Astrocyte of the spinal cord (primary cell): ENCODE measurements around the gene TMEM132D.

Source experiments
- DNase-seq: peaks from one replicate; pipeline ENCODE4 v3.0.0; 2011; ENCODE audit warnings: low read depth, low spot score
- H3K4me3 ChIP-seq: 2 replicates; pipeline ENCODE4 v1.5.1; 2011; ENCODE audit warnings: low read depth, mild to moderate bottlenecking, low read length, moderate library complexity
- in situ Hi-C: cut with HindIII; loops from 2 replicates; pipeline ENCODE4 v1.10.0; 2017; ENCODE audit warnings: low sequenced_read_pairs
- TF ChIP-seq, protein P1 (sequence below): IDR thresholded peaks from 2 replicates; pipeline ENCODE4 v1.5.1; 2012; ENCODE audit warnings: low read depth, mild to moderate bottlenecking, low read length, inconsistent platforms

Gene TMEM132D

DNA sequence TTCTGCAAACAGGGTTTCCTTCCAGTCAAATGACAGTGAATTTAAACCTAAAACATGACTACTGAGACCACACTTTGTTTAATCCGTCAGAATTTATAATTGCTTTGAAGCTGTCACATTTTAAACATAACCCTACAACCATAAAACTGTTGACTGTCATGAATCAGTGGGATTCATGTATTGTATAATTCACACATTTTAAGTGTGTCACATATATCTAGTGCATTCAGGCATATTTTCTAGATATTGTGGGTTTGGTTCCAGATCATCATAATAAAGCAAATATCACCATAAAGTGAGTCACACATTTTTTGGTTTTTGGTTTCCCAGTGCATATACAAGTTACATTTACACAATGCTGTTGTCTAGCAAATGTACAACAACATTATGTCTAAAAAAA lies 304.4 kb downstream of the TMEM132D start:
- DNase-seq, result no peak
- TF ChIP-seq, protein P1, sequence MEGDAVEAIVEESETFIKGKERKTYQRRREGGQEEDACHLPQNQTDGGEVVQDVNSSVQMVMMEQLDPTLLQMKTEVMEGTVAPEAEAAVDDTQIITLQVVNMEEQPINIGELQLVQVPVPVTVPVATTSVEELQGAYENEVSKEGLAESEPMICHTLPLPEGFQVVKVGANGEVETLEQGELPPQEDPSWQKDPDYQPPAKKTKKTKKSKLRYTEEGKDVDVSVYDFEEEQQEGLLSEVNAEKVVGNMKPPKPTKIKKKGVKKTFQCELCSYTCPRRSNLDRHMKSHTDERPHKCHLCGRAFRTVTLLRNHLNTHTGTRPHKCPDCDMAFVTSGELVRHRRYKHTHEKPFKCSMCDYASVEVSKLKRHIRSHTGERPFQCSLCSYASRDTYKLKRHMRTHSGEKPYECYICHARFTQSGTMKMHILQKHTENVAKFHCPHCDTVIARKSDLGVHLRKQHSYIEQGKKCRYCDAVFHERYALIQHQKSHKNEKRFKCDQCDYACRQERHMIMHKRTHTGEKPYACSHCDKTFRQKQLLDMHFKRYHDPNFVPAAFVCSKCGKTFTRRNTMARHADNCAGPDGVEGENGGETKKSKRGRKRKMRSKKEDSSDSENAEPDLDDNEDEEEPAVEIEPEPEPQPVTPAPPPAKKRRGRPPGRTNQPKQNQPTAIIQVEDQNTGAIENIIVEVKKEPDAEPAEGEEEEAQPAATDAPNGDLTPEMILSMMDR, result no peak
- no peak overlapping the region for H3K4me3 ChIP-seq
- in situ Hi-C loops, result no loop called here

DNA sequence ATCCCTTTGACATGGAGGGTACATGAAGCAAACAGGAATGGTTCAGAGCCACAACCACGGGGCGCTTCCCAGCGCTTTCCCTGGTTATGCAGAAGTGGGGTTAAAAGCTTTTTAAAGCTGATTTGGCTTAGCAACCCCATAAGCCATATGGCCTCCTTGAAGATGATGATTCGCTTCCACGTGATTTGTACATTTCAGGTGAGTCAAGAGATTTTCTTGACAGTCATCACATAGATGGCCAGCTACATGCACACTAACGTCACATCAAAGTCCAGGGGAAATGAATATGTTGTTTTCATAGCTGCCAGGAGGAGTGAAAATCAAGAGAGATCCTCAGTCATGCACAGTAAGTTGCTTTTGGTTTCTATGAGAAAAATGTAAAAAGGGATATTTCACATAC lies 309.7 kb downstream of the TMEM132D start:
- in situ Hi-C loops, result no loop called here
- TF ChIP-seq, protein P1, result no peak
- DNase-seq, result peak; percentile 19
- no peak overlapping the region for H3K4me3 ChIP-seq

DNA sequence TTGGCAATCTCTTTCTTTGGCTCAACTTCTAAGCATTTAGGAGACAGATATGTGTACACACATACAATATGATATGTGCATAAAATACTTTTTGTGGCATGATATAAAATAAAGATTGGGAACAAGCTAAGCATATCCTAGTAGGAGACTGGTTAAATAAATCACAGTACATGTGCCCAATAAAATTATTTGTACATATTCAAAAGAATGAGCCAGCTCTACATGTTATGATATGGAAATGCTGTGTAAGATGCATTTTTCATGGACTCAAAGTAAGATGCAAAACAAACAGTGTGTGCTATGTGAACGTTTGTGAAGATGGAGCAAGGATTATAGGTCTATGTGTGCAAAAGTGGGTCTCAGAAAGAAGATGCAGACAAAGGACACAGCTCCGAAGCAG lies 311.4 kb downstream of the TMEM132D start:
- TF ChIP-seq, protein P1, result no peak
- H3K4me3 ChIP-seq, result no peak overlapping the region
- in situ Hi-C loops, result no loop called here
- DNase-seq, result no peak

DNA sequence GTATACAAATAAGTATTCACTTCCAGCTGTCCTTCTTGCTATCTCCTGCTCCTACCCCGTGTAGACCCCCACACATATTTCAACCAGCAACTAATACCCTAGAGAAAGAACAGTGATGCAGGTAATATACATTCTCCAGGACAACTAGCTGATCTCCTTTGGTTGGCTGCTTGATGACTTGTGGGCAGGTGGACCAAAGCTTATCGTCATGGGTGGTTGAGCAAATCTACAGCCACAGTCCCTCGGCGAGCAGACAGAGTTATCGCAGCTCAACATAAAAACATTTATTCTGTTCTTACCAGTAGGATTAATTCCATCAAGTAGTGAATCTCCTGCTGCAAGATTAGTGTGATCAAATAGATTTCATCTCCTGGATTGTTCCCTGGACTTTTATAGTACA lies 314.3 kb downstream of the TMEM132D start:
- TF ChIP-seq, protein P1, result no peak
- no peak for DNase-seq
- in situ Hi-C loops, result no loop called here
- H3K4me3 ChIP-seq, result no peak overlapping the region

DNA sequence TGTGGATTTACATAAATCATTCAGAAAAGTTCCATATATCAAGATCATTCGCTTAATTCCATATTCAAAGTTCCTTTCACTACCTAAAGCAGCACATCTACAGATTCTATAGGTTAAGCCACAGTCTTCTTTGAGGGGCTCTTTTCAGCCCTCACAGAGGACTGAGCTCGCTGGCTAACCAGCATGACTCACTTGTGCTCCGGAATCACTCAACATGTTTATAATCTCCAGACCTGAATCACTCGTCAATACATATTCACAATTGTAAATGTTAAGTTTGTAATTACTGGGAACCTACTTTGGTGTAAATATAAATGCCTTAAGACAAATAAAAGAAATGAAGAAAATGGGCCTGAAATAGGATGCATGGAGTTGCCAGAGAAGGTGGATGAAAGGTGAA lies 315.7 kb downstream of the TMEM132D start:
- in situ Hi-C loops, result no loop called here
- no peak for DNase-seq
- TF ChIP-seq, protein P1, result no peak
- H3K4me3 ChIP-seq, result no peak overlapping the region

DNA sequence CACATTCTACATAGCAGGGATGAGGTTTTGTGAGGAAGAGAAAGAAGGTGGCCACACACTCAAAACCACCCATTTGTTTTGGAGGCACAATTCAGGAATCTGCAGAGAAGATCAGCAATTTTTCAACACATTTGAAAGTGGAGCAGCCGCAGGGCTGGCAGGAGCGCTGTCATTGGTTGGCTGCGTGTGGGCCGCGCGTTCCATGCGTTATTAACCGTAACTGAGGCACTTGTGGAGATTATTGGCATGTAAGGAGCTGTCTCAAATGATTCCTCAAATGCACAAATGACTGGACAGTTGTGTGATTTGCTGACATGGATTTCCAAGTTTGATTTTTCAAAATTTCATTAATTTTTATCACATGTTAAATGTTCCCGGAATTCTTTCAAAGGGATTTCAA lies 318.5 kb downstream of the TMEM132D start:
- in situ Hi-C loops, result no loop called here
- no peak for DNase-seq
- TF ChIP-seq, protein P1, result no peak
- H3K4me3 ChIP-seq, result no peak overlapping the region

DNA sequence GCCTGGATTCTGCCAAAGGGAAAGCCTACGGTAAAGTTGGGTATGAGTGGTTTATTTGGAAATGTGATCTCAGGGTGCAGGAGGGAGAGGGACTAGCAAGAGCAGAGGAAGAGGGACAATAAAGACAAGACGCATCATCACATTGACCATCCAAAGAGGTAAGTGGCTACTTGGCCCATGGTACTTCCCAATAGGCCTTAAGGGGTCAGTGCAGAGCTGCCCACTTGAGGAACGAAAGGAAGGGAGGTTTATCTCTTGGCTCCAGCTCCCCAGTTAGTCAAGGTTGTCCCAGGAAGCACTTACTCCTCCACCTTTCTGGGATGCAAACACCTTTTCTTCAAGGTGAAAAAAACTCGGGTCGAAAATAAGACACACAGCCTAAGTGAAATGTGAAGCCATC lies 323.9 kb downstream of the TMEM132D start:
- in situ Hi-C loops, result no loop called here

More for the DNA sequence above, 323.9 kb downstream of the TMEM132D start:
- no peak overlapping the region for H3K4me3 ChIP-seq
- DNase-seq, result no peak
- TF ChIP-seq, protein P1, result no peak
